HEK293 (cell line): ENCODE measurements around the gene G2E3.
A peak's percentile ranks its signal among the peaks of the same experiment; 100 is the strongest.

Source experiments
- BCL11A ChIP-seq: fragments of 450-650 bp; formaldehyde crosslinking; IDR thresholded peaks from 2 replicates; pipeline ENCODE4 v1.5.1; 2016; ENCODE audit warnings: low read depth, missing biosample characterization, missing genetic modification characterization
- FEZF1 ChIP-seq: fragments of 450-650 bp; formaldehyde crosslinking; IDR thresholded peaks from 2 replicates; pipeline ENCODE4 v1.5.1; 2016; ENCODE audit warnings: missing biosample characterization, missing genetic modification characterization
- HOXD13 ChIP-seq: sonication (generic); formaldehyde crosslinking; IDR thresholded peaks from 2 replicates; pipeline ENCODE4 v1.8.0; 2022; ENCODE audit warnings: missing genetic modification reagents, borderline replicate concordance
- INSM2 ChIP-seq: fragments of 450-650 bp; formaldehyde crosslinking; IDR thresholded peaks from 2 replicates; pipeline ENCODE4 v1.5.1; 2016; ENCODE audit warnings: missing biosample characterization, missing genetic modification characterization
- KLF16 ChIP-seq: fragments of 450-650 bp; formaldehyde crosslinking; IDR thresholded peaks from 2 replicates; pipeline ENCODE4 v1.5.1; 2017; ENCODE audit warnings: missing biosample characterization, missing genetic modification characterization
- KLF9 ChIP-seq: fragments of 450-650 bp; formaldehyde crosslinking; IDR thresholded peaks from 2 replicates; pipeline ENCODE4 v1.5.1; 2016; ENCODE audit warnings: missing biosample characterization, missing genetic modification characterization, low read depth
- MYNN ChIP-seq: fragments of 450-650 bp; formaldehyde crosslinking; IDR thresholded peaks from 2 replicates; pipeline ENCODE4 v1.5.1; 2016; ENCODE audit warnings: missing biosample characterization, missing genetic modification characterization, borderline replicate concordance
- SETDB1 ChIP-seq: IDR thresholded peaks from one replicate; pipeline ENCODE4 v1.6.1; 2017; ENCODE audit warnings: mild to moderate bottlenecking, low read length, moderate library complexity, mixed read lengths; ENCODE audit not compliant: insufficient read length
- TCF7L2 ChIP-seq: IDR thresholded peaks from 2 replicates; pipeline ENCODE4 v1.6.1; 2011; ENCODE audit warnings: low read depth, mild to moderate bottlenecking, inconsistent platforms, low read length, moderate library complexity, borderline replicate concordance
- YY1 ChIP-seq: fragments of 450-650 bp; formaldehyde crosslinking; IDR thresholded peaks from 2 replicates; pipeline ENCODE4 v1.5.1; 2018; ENCODE audit warnings: missing biosample characterization, missing genetic modification characterization
- ZBTB11 ChIP-seq: fragments of 450-650 bp; formaldehyde crosslinking; conservative IDR thresholded peaks from 2 replicates; pipeline ENCODE4 v1.5.1; 2016; ENCODE audit warnings: low read depth, missing biosample characterization, missing genetic modification characterization
- ZBTB44 ChIP-seq: fragments of 450-650 bp; IDR thresholded peaks from 2 replicates; pipeline ENCODE4 v1.5.1; 2018; ENCODE audit warnings: missing biosample characterization, mild to moderate bottlenecking, missing genetic modification characterization
- ZNF114 ChIP-seq: fragments of 450-650 bp; formaldehyde crosslinking; IDR thresholded peaks from 2 replicates; pipeline ENCODE4 v1.5.0; 2017; ENCODE audit warnings: missing biosample characterization, missing genetic modification characterization
- ZNF140 ChIP-seq: fragments of 450-650 bp; formaldehyde crosslinking; IDR thresholded peaks from 2 replicates; pipeline ENCODE4 v1.5.1; 2016; ENCODE audit warnings: missing biosample characterization, missing genetic modification characterization
- ZNF202 ChIP-seq: fragments of 450-650 bp; formaldehyde crosslinking; IDR thresholded peaks from 2 replicates; pipeline ENCODE4 v1.5.1; 2016; ENCODE audit warnings: missing biosample characterization, missing genetic modification characterization, borderline replicate concordance
- ZNF221 ChIP-seq: fragments of 450-650 bp; formaldehyde crosslinking; IDR thresholded peaks from 2 replicates; pipeline ENCODE4 v1.5.1; 2017; ENCODE audit warnings: missing biosample characterization, missing genetic modification characterization, borderline replicate concordance
- ZNF23 ChIP-seq: fragments of 450-650 bp; formaldehyde crosslinking; IDR thresholded peaks from 2 replicates; pipeline ENCODE4 v1.5.1; 2016; ENCODE audit warnings: missing biosample characterization, missing genetic modification characterization, borderline replicate concordance
- ZNF274 ChIP-seq, 2 experiments: fragments of 200-500 bp in 1 of 2; fragments of 450-650 bp in 1 of 2; sonication (Bioruptor generic) in 1 of 2; formaldehyde crosslinking in 1 of 2; IDR thresholded peaks; 2 replicates each; pipeline versions ENCODE4 v1.5.1 to v1.6.1; 2014 to 2016; ENCODE audit warnings: borderline replicate concordance in 1 of 2, inconsistent platforms in 1 of 2, low read length in 1 of 2, missing biosample characterization in 1 of 2, missing genetic modification characterization in 1 of 2
- ZNF311 ChIP-seq: fragments of 450-650 bp; formaldehyde crosslinking; IDR thresholded peaks from 2 replicates; pipeline ENCODE4 v1.5.1; 2017; ENCODE audit warnings: missing biosample characterization, missing genetic modification characterization, borderline replicate concordance
- ZNF366 ChIP-seq: fragments of 450-650 bp; formaldehyde crosslinking; conservative IDR thresholded peaks from 2 replicates; pipeline ENCODE4 v1.5.1; 2016; ENCODE audit warnings: missing biosample characterization, missing genetic modification characterization
- ZNF521 ChIP-seq: fragments of 450-650 bp; formaldehyde crosslinking; IDR thresholded peaks from 2 replicates; pipeline ENCODE4 v1.5.1; 2017; ENCODE audit warnings: missing biosample characterization, mild to moderate bottlenecking, missing genetic modification characterization
- ZNF558 ChIP-seq: fragments of 450-650 bp; formaldehyde crosslinking; IDR thresholded peaks from 2 replicates; pipeline ENCODE4 v1.5.1; 2016; ENCODE audit warnings: missing biosample characterization, missing genetic modification characterization
- ZNF580 ChIP-seq: fragments of 450-650 bp; formaldehyde crosslinking; IDR thresholded peaks from 2 replicates; pipeline ENCODE4 v1.5.1; 2016; ENCODE audit warnings: missing biosample characterization, missing genetic modification characterization
- ZNF610 ChIP-seq: fragments of 450-650 bp; formaldehyde crosslinking; IDR thresholded peaks from 2 replicates; pipeline ENCODE4 v1.5.1; 2016; ENCODE audit warnings: missing biosample characterization, missing genetic modification characterization, borderline replicate concordance
- ZNF629 ChIP-seq: fragments of 450-650 bp; formaldehyde crosslinking; IDR thresholded peaks from 2 replicates; pipeline ENCODE4 v1.5.1; 2017; ENCODE audit warnings: missing biosample characterization, missing genetic modification characterization
- ZNF670 ChIP-seq: fragments of 450-650 bp; formaldehyde crosslinking; IDR thresholded peaks from 2 replicates; pipeline ENCODE4 v1.5.1; 2016; ENCODE audit warnings: missing biosample characterization, missing genetic modification characterization, low read depth
- ZNF707 ChIP-seq: fragments of 450-650 bp; formaldehyde crosslinking; IDR thresholded peaks from 2 replicates; pipeline ENCODE4 v1.5.1; 2016; ENCODE audit warnings: missing biosample characterization, missing genetic modification characterization
- ZSCAN18 ChIP-seq: fragments of 450-650 bp; formaldehyde crosslinking; IDR thresholded peaks from 2 replicates; pipeline ENCODE4 v1.5.1; 2016; ENCODE audit warnings: missing biosample characterization, missing genetic modification characterization
- ZXDB ChIP-seq: fragments of 450-650 bp; formaldehyde crosslinking; IDR thresholded peaks from 2 replicates; pipeline ENCODE4 v1.5.1; 2016; ENCODE audit warnings: missing biosample characterization, missing genetic modification characterization
- TF ChIP-seq, protein P1 (sequence below): fragments of 450-650 bp; formaldehyde crosslinking; IDR thresholded peaks from 2 replicates; pipeline ENCODE4 v1.5.1; 2016; ENCODE audit warnings: missing biosample characterization, missing genetic modification characterization

Gene G2E3

GRCh38 chr14:30621940-30622830, 63.2 kb downstream of the G2E3 start, which contains the start of gene SCFD1 (continued):
- TF ChIP-seq, protein P1, sequence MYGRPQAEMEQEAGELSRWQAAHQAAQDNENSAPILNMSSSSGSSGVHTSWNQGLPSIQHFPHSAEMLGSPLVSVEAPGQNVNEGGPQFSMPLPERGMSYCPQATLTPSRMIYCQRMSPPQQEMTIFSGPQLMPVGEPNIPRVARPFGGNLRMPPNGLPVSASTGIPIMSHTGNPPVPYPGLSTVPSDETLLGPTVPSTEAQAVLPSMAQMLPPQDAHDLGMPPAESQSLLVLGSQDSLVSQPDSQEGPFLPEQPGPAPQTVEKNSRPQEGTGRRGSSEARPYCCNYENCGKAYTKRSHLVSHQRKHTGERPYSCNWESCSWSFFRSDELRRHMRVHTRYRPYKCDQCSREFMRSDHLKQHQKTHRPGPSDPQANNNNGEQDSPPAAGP (tag by site-specific recombination): peak; percentile 56
- no peak for TF ChIP-seq ZNF140 (tag by site-specific recombination)
- TF ChIP-seq YY1: peak; percentile 94
- TF ChIP-seq ZXDB (tag by site-specific recombination): peak; percentile 80
- TF ChIP-seq ZNF629 (tag by site-specific recombination): peak; percentile 91
- TF ChIP-seq ZNF558 (tag by site-specific recombination): 0 out of 2 replicates have a peak, but pooled peaks have one; percentile 19
- no peak for TF ChIP-seq ZNF311 (tag by site-specific recombination)
- TF ChIP-seq ZNF670: no peak
- no peak for TF ChIP-seq MYNN (tag by site-specific recombination)
- TF ChIP-seq ZNF366 (tag by site-specific recombination): no peak
- TF ChIP-seq SETDB1: peak; percentile 35
- TF ChIP-seq ZSCAN18 (tag by site-specific recombination): no peak
- no peak for TF ChIP-seq BCL11A (tag by site-specific recombination)
- no peak for TF ChIP-seq INSM2 (tag by site-specific recombination)
- TF ChIP-seq TCF7L2: no peak
- TF ChIP-seq ZNF23 (tag by site-specific recombination): no peak
- TF ChIP-seq ZNF521 (tag by site-specific recombination): no peak
- no peak for TF ChIP-seq ZNF221 (tag by site-specific recombination)
- TF ChIP-seq FEZF1 (tag by site-specific recombination): no peak
- TF ChIP-seq ZNF580: peak; percentile 98
- TF ChIP-seq ZNF202: no peak
- peak; percentile 85 for TF ChIP-seq KLF9 (tag by site-specific recombination)
- TF ChIP-seq ZNF707 (tag by site-specific recombination): no peak
- TF ChIP-seq ZBTB11: peak; percentile 90
- peak; percentile 87 for TF ChIP-seq ZNF610 (tag by site-specific recombination)
- TF ChIP-seq ZNF274 (IDR thresholded peaks at IDR 0.05; ENCODE audit: low read length): no peak
- no peak for TF ChIP-seq ZNF274 (tag by site-specific recombination; IDR thresholded peaks at IDR 0.05; ENCODE audit: borderline replicate concordance)
- TF ChIP-seq HOXD13 (CRISPR knock-in tag): no peak
- no peak for TF ChIP-seq ZNF114 (tag by site-specific recombination)
- TF ChIP-seq ZBTB44 (tag by site-specific recombination): 0 out of 2 replicates have a peak, but pooled peaks have one; percentile 19
- TF ChIP-seq KLF16: peak; percentile 83
